ENCODE measurements around the gene ATP1B2. TPM values are rescaled to one million over a fixed set of nuclear protein-coding genes. Genes with fewer than 3 reads are reported as not detected.

The ATP1B2 gene
- 0.08 to 0.46 TPM (median 0.39 TPM) in 5 replicates for total RNA-seq (2022; extraction: Qiagen RNA extraction)

GRCh38 chr17:7650509-7651096 is at the start of gene ATP1B2:
ATP1B2 (plus strand) TSS chr17:7650926; CDS start chr17:7651519, 593 bp downstream.

GRCh38 chr17:7614425-7615264 is 36.1 kb upstream of the ATP1B2 start, which contains the start of gene FXR2:
FXR2 (minus strand) TSS chr17:7614897; CDS start chr17:7614532, 365 bp downstream.

GRCh38 chr17:7627250-7628121 is 23.2 kb upstream of the ATP1B2 start, which contains the start of gene SAT2:
SAT2 (minus strand) TSS chr17:7627821; CDS start chr17:7627635, 186 bp downstream.

GRCh38 chr17:7629939-7630571 is 20.7 kb upstream of the ATP1B2 start, which contains the start of gene SHBG:
SHBG (plus strand) TSS chr17:7630135; CDS start chr17:7630173, 38 bp downstream.

GRCh38 chr17:7687072-7687907 is 36.6 kb downstream of the ATP1B2 start, which contains the start of gene TP53:
TP53 (minus strand) TSS chr17:7687490; CDS start chr17:7676594, 10,896 bp downstream.

GRCh38 chr17:7687908-7688807 is 37.4 kb downstream of the ATP1B2 start, which contains the start of gene WRAP53:
WRAP53 (plus strand) TSS chr17:7688477; CDS start chr17:7688649, 172 bp downstream.

GRCh38 chr17:7704601-7705268 is 54.0 kb downstream of the ATP1B2 start, which contains the start of gene EFNB3:
EFNB3 (plus strand) TSS chr17:7705202; CDS start chr17:7705599, 397 bp downstream.

Other genes with a start within 250 kb of the ATP1B2 start
- 204 to 220 TPM (median 207 TPM) in 5 replicates for gene TMEM256, start 246.8 kb upstream of the ATP1B2 start, total RNA-seq (2022; extraction: Qiagen RNA extraction)
- gene NLGN2, start 243.1 kb upstream of the ATP1B2 start, total RNA-seq (2022; extraction: Qiagen RNA extraction): 11.3 to 19.7 TPM (median 17.9 TPM) in 5 replicates
- 0.09 to 0.18 TPM (median 0.12 TPM) in 4 of 5 replicates, not detected in the other for gene SPEM1, start 230.6 kb upstream of the ATP1B2 start, total RNA-seq (2022; extraction: Qiagen RNA extraction)
- 0.13 to 0.18 TPM in 2 of 5 replicates, not detected in the others for gene SPEM2, start 225.3 kb upstream of the ATP1B2 start, total RNA-seq (2022; extraction: Qiagen RNA extraction)
- gene SPEM3, start 222.1 kb upstream of the ATP1B2 start, total RNA-seq (2022; extraction: Qiagen RNA extraction): 0.02 to 0.05 TPM (median 0.04 TPM) in 3 of 5 replicates, not detected in the others
- 10.3 to 14.6 TPM (median 13.0 TPM) in 5 replicates for gene TMEM102, start 215.5 kb upstream of the ATP1B2 start, total RNA-seq (2022; extraction: Qiagen RNA extraction)
- gene FGF11, start 211.4 kb upstream of the ATP1B2 start, total RNA-seq (2022; extraction: Qiagen RNA extraction): 1.1 to 1.3 TPM (median 1.1 TPM) in 5 replicates
- 6.9 to 11.8 TPM (median 9.0 TPM) in 5 replicates for gene CHRNB1, start 205.9 kb upstream of the ATP1B2 start, total RNA-seq (2022; extraction: Qiagen RNA extraction)
- 20.6 to 29.5 TPM (median 27.8 TPM) in 5 replicates for gene ZBTB4, start 171.3 kb upstream of the ATP1B2 start, total RNA-seq (2022; extraction: Qiagen RNA extraction)
- not detected in 5 replicates for gene SLC35G6, start 169.5 kb upstream of the ATP1B2 start, total RNA-seq (2022; extraction: Qiagen RNA extraction)
- 49.1 to 95.5 TPM (median 91.3 TPM) in 5 replicates for gene POLR2A, start 166.6 kb upstream of the ATP1B2 start, total RNA-seq (2022; extraction: Qiagen RNA extraction)
- 6.8 to 12.9 TPM (median 12.1 TPM) in 5 replicates for gene TNFSF12, start 101.9 kb upstream of the ATP1B2 start, total RNA-seq (2022; extraction: Qiagen RNA extraction)
- gene TNFSF13, start 92.2 kb upstream of the ATP1B2 start, total RNA-seq (2022; extraction: Qiagen RNA extraction): 0.46 to 0.83 TPM (median 0.62 TPM) in 5 replicates
- gene SENP3, start 89.0 kb upstream of the ATP1B2 start, total RNA-seq (2022; extraction: Qiagen RNA extraction): 87.8 to 104 TPM (median 102 TPM) in 5 replicates
- gene CD68, start 71.3 kb upstream of the ATP1B2 start, total RNA-seq (2022; extraction: Qiagen RNA extraction): 24.8 to 38.2 TPM (median 33.6 TPM) in 5 replicates
- 117 to 135 TPM (median 121 TPM) in 5 replicates for gene MPDU1, start 67.1 kb upstream of the ATP1B2 start, total RNA-seq (2022; extraction: Qiagen RNA extraction)
- 0.16 to 0.27 TPM (median 0.20 TPM) in 5 replicates for gene SOX15, start 60.8 kb upstream of the ATP1B2 start, total RNA-seq (2022; extraction: Qiagen RNA extraction)
- gene FXR2, start 36.0 kb upstream of the ATP1B2 start, total RNA-seq (2022; extraction: Qiagen RNA extraction): 45.4 to 60.2 TPM (median 59.3 TPM) in 5 replicates
- gene SAT2, start 23.1 kb upstream of the ATP1B2 start, total RNA-seq (2022; extraction: Qiagen RNA extraction): 61.1 to 73.5 TPM (median 62.9 TPM) in 5 replicates
- gene SHBG, start 20.8 kb upstream of the ATP1B2 start, total RNA-seq (2022; extraction: Qiagen RNA extraction): 0.27 to 0.56 TPM (median 0.43 TPM) in 5 replicates
- 38.7 to 51.6 TPM (median 47.4 TPM) in 5 replicates for gene TP53, start 36.6 kb downstream of the ATP1B2 start, total RNA-seq (2022; extraction: Qiagen RNA extraction)
- gene WRAP53, start 37.6 kb downstream of the ATP1B2 start, total RNA-seq (2022; extraction: Qiagen RNA extraction): 27.7 to 33.8 TPM (median 32.7 TPM) in 5 replicates
- 0.99 to 1.5 TPM (median 1.3 TPM) in 5 replicates for gene EFNB3, start 54.3 kb downstream of the ATP1B2 start, total RNA-seq (2022; extraction: Qiagen RNA extraction)
- gene DNAH2, start 66.8 kb downstream of the ATP1B2 start, total RNA-seq (2022; extraction: Qiagen RNA extraction): 0.02 to 0.06 TPM (median 0.03 TPM) in 5 replicates
- 10.5 to 21.0 TPM (median 14.6 TPM) in 5 replicates for gene KDM6B, start 183.3 kb downstream of the ATP1B2 start, total RNA-seq (2022; extraction: Qiagen RNA extraction)
- 0.16 to 1.2 TPM (median 0.64 TPM) in 5 replicates for gene TMEM88, start 204.1 kb downstream of the ATP1B2 start, total RNA-seq (2022; extraction: Qiagen RNA extraction)
- gene NAA38, start 206.6 kb downstream of the ATP1B2 start, total RNA-seq (2022; extraction: Qiagen RNA extraction): 189 to 229 TPM (median 204 TPM) in 5 replicates
- gene CYB5D1, start 207.1 kb downstream of the ATP1B2 start, total RNA-seq (2022; extraction: Qiagen RNA extraction): 20.9 to 22.7 TPM (median 21.7 TPM) in 5 replicates
- gene CHD3, start 237.9 kb downstream of the ATP1B2 start, total RNA-seq (2022; extraction: Qiagen RNA extraction): 56.7 to 75.9 TPM (median 72.6 TPM) in 5 replicates

Data from A549 treated with dexamethasone at 1 μM for 4 hours (cell line).